K562 (cell line): ENCODE measurements around the gene SIRT7. TPM values are rescaled to one million over a fixed set of nuclear protein-coding genes. Genes with fewer than 3 reads are reported as not detected.

Source experiments
- ATAC-seq: fragments of 200-7000 bp; cut with Tn5 transposase; 3 replicates; pipeline ENCODE4 v1.9.1; 2020; ENCODE audit warnings: moderate library complexity
- BruUV-seq: library from RNA; stranded (reverse); fragments of 400-500 nt; replicated peaks from 2 replicates; lab custom pipeline; 2021; lab: Mats Ljungman, UMichigan
- CTCF ChIA-PET: fragments of 300-600 bp; formaldehyde crosslinking; extraction: SDS; loops from one replicate; lab custom pipeline; 2021; ENCODE audit warnings: low intra/inter-chr PET ratio; lab: Yijun Ruan, JAX
- POLR2A ChIA-PET: fragments of 300-600, 350-650 bp; sonication (Branson Sonifier 250); formaldehyde crosslinking; extraction: SDS; loops from one replicate; lab custom pipeline; 2021; ENCODE audit warnings: antibody characterized with exemption, inconsistent platforms; lab: Yijun Ruan, JAX
- DNase-seq, 4 experiments: peaks; one replicate each; pipeline versions ENCODE4 v3.0.0 to v3.0.0-alpha.2; 2011 to 2018; ENCODE audit warnings: low spot score in 3 of 4, mixed read lengths in 3 of 4; ENCODE audit errors: extremely low read depth in 1 of 4
- FAIRE-seq: peaks from 2 replicates; lab custom pipeline; 2011; peaks lifted over from hg19 to GRCh38; lab: Jason Lieb, UNC
- H2AFZ ChIP-seq: 2 replicates; pipeline ENCODE4 v1.6.0; 2011; ENCODE audit warnings: low read depth, low read length, control low read depth, inconsistent platforms
- H3K27ac ChIP-seq: fragments of 200-600 bp; 3 replicates; pipeline ENCODE4 v1.8.0; 2011; ENCODE audit warnings: low read depth, mild to moderate bottlenecking, control low read depth, inconsistent platforms, low read length, moderate library complexity, mixed read lengths; ENCODE audit errors: extremely low read depth
- H3K27me3 ChIP-seq, 2 experiments: fragments of 300-600 bp in 1 of 2; 2 replicates in 1 of 2; 3 replicates in 1 of 2; pipeline versions ENCODE4 v1.6.0 to v1.8.0; 2011; ENCODE audit warnings: inconsistent platforms in 2 of 2, low read length in 2 of 2, mild to moderate bottlenecking in 1 of 2, mixed read lengths in 1 of 2, moderate library complexity in 1 of 2; ENCODE audit not compliant: control insufficient read depth in 2 of 2, insufficient read depth in 2 of 2
- H3K36me3 ChIP-seq: fragments of 300-600 bp; 3 replicates; pipeline ENCODE4 v1.8.0; 2011; ENCODE audit warnings: mild to moderate bottlenecking, low read length, inconsistent platforms; ENCODE audit not compliant: control insufficient read depth, insufficient read depth
- H3K4me1 ChIP-seq, 2 experiments: fragments of 200-600 bp in 1 of 2; replicated peaks in 1 of 2; 2 replicates in 1 of 2; 3 replicates in 1 of 2; pipeline versions ENCODE4 v1.5.1 to v1.8.0; 2011; ENCODE audit warnings: inconsistent platforms in 2 of 2, low read length in 2 of 2, mild to moderate bottlenecking in 1 of 2, mixed read lengths in 1 of 2, moderate library complexity in 1 of 2; ENCODE audit not compliant: control insufficient read depth in 2 of 2, insufficient read depth in 2 of 2
- H3K4me2 ChIP-seq: 2 replicates; pipeline ENCODE4 v1.6.1; 2011; ENCODE audit warnings: low read length, control low read depth, inconsistent platforms, mixed read lengths; ENCODE audit not compliant: insufficient read depth
- H3K4me3 ChIP-seq: fragments of 200-600 bp; sonication (generic), shearing (Covaris generic); 2 replicates; pipeline ENCODE4 v1.5.1; 2016; ENCODE audit warnings: control low read depth, inconsistent platforms
- H3K79me2 ChIP-seq: fragments of 200-600 bp; 3 replicates; pipeline ENCODE4 v1.8.0; 2011; ENCODE audit warnings: low read length, inconsistent platforms; ENCODE audit not compliant: control insufficient read depth, insufficient read depth
- H3K9ac ChIP-seq, 2 experiments: 2 replicates each; pipeline versions ENCODE4 v1.6.0 to v1.6.1; 2011; ENCODE audit warnings: low read depth in 2 of 2, low read length in 2 of 2, control low read depth in 1 of 2, inconsistent platforms in 1 of 2, mild to moderate bottlenecking in 1 of 2, mixed read lengths in 1 of 2; ENCODE audit not compliant: insufficient read depth in 1 of 2
- H3K9me1 ChIP-seq: one replicate; pipeline ENCODE4 v1.6.0; 2011; ENCODE audit warnings: inconsistent platforms, mild to moderate bottlenecking, low read length, moderate library complexity; ENCODE audit not compliant: control insufficient read depth, insufficient read depth
- H3K9me3 ChIP-seq: replicated peaks from 2 replicates; pipeline ENCODE4 v1.5.1; 2011; ENCODE audit warnings: low read depth, low read length, inconsistent platforms; ENCODE audit not compliant: control insufficient read depth, insufficient read depth
- H4K20me1 ChIP-seq: replicated peaks from 2 replicates; pipeline ENCODE4 v1.6.1; 2011; ENCODE audit warnings: low read length, inconsistent platforms, mixed read lengths; ENCODE audit not compliant: control insufficient read depth, insufficient read depth
- CHAMP1 ChIP-seq: fragments of 450-650 bp; IDR thresholded peaks from 2 replicates; pipeline ENCODE4 v1.6.1; 2016; ENCODE audit warnings: mild to moderate bottlenecking
- ILF3 ChIP-seq: fragments of 450-650 bp; IDR thresholded peaks from 2 replicates; pipeline ENCODE4 v1.6.1; 2018; ENCODE audit warnings: antibody characterized with exemption, mild to moderate bottlenecking, moderate library complexity, borderline replicate concordance
- JUNB ChIP-seq: fragments of 450-650 bp; formaldehyde crosslinking; conservative IDR thresholded peaks from 2 replicates; pipeline ENCODE4 v1.4.0; 2020; ENCODE audit warnings: mild to moderate bottlenecking
- PCBP1 ChIP-seq: fragments of 200-400 bp; formaldehyde crosslinking; IDR thresholded peaks from 2 replicates; pipeline ENCODE4 v1.6.1; 2018; ENCODE audit warnings: mild to moderate bottlenecking, low read depth, low read length; ENCODE audit not compliant: poor library complexity, severe bottlenecking
- PHF8 ChIP-seq: fragments of 200-600 bp; sonication (generic); IDR thresholded peaks from 2 replicates; pipeline ENCODE4 v1.6.1; 2012; ENCODE audit warnings: mixed run types, mild to moderate bottlenecking, inconsistent platforms, low read length, moderate library complexity, borderline replicate concordance
- POLR2A ChIP-seq: fragments of 450-650 bp; conservative IDR thresholded peaks from 2 replicates; pipeline ENCODE4 v1.6.1; 2016
- POLR2AphosphoS2 ChIP-seq: IDR thresholded peaks from 2 replicates; pipeline ENCODE4 v1.6.1; 2012; ENCODE audit warnings: low read length, improper control_type of control experiment
- POLR2AphosphoS5 ChIP-seq: IDR thresholded peaks from 2 replicates; pipeline ENCODE4 v1.6.1; 2011; ENCODE audit warnings: mild to moderate bottlenecking, low read depth, low read length, moderate library complexity; ENCODE audit not compliant: control insufficient read depth, insufficient read depth
- RUNX1 ChIP-seq: sonication (generic); IDR thresholded peaks from 2 replicates; pipeline ENCODE4 v1.6.1; 2016; ENCODE audit warnings: antibody characterized with exemption, low read depth
- SUPT5H ChIP-seq: fragments of 450-650 bp; IDR thresholded peaks from 2 replicates; pipeline ENCODE4 v1.6.1; 2016
- TOE1 ChIP-seq, 2 experiments: fragments of 450-650 bp in 1 of 2; sonication (generic) in 1 of 2; formaldehyde crosslinking in 1 of 2; IDR thresholded peaks; 2 replicates each; pipeline versions ENCODE4 v1.7.1 to v1.8.0; 2016 to 2022; ENCODE audit warnings: borderline replicate concordance in 2 of 2, mild to moderate bottlenecking in 2 of 2, antibody characterized with exemption in 1 of 2, inconsistent platforms in 1 of 2, low read depth in 1 of 2, missing genetic modification reagents in 1 of 2, moderate library complexity in 1 of 2
- USF1 ChIP-seq: sonication (generic); formaldehyde crosslinking; IDR thresholded peaks from 2 replicates; pipeline ENCODE4 v1.9.0; 2022; ENCODE audit warnings: mild to moderate bottlenecking, missing genetic modification reagents
- ZC3H11A ChIP-seq: IDR thresholded peaks from 2 replicates; pipeline ENCODE4 v1.6.1; 2012; ENCODE audit warnings: low read depth, low read length, improper control_type of control experiment
- ZKSCAN3 ChIP-seq: fragments of 250-450 bp; sonication (Bioruptor Pico); IDR thresholded peaks from 2 replicates; pipeline ENCODE4 v1.4.0; 2020
- ZNF140 ChIP-seq: fragments of 250-450 bp; sonication (Bioruptor Pico); IDR thresholded peaks from 2 replicates; pipeline ENCODE4 v1.8.0; 2021; ENCODE audit warnings: moderate library complexity, mild to moderate bottlenecking, inconsistent platforms
- ZNF3 ChIP-seq: fragments of 250-450 bp; sonication (Bioruptor Pico); IDR thresholded peaks from 2 replicates; pipeline ENCODE4 v1.5.0; 2021; ENCODE audit warnings: mild to moderate bottlenecking, moderate library complexity
- ZNF740 ChIP-seq, 3 experiments: fragments of 200-800 bp in 1 of 3; sonication (Bioruptor generic) in 1 of 3; sonication (generic) in 1 of 3; formaldehyde crosslinking in 1 of 3; IDR thresholded peaks; 2 replicates each; pipeline versions ENCODE4 v1.6.1 to v1.8.0; 2016 to 2022; ENCODE audit warnings: mild to moderate bottlenecking in 2 of 3, missing compliant biosample characterization in 2 of 3, missing genetic modification characterization in 2 of 3, missing genetic modification reagents in 1 of 3
- WGBS: fragments of 100-300 bp; shearing (Covaris generic); methylation state at CpG from one replicate; pipeline ENCODE4 v1.1.6; 2016; ENCODE audit warnings: low coverage, mixed read lengths; ENCODE audit not compliant: insufficient coverage; ENCODE audit errors: missing lambda C conversion rate; 5-methylcytosine and 5-hydroxymethylcytosine counted together
- in situ Hi-C: fragments of 300-500 bp; cut with MboI; formaldehyde crosslinking; loops from 4 replicates; pipeline ENCODE4 v1.15.0; 2018; ENCODE audit warnings: inconsistent platforms, mixed read lengths
- intact Hi-C: fragments of 100-400 bp; cut with micrococcal nuclease; formaldehyde crosslinking; loops from 2 replicates; pipeline ENCODE4 v1.14.2; 2022
- polyA plus RNA-seq, 8 experiments: library from polyadenylated mRNA; depleted of rRNA in 4 of 8; stranded (reverse) in 5 of 8; unstranded in 3 of 8; fragments of >200 nt; fragmentation: Nextera tagmentation in 2 of 8; fragmentation: Illumina TruSeq in 1 of 8; extraction: Ambion mirVana in 2 of 8; extraction: Trizol in 1 of 8; gene quantifications; 2 replicates each; pipeline versions ENCODE4 v1.2.1 to v1.2.3, GENCODE V29; 2011 to 2014; ENCODE audit warnings: inconsistent platforms in 1 of 8, missing spikeins in 1 of 8
- total RNA-seq, 7 experiments: library from RNA; depleted of rRNA in 6 of 7; stranded (reverse); fragments of >200 nt in 6 of 7; fragmentation: Illumina TruSeq in 2 of 7; extraction: Trizol in 2 of 7; gene quantifications; 2 replicates each; pipeline versions ENCODE4 v1.2.1 to v1.2.3, GENCODE V29; 2011 to 2021; ENCODE audit warnings: low replicate concordance in 1 of 7

Gene SIRT7
- total and polyA plus RNA-seq, 9 of the 15 experiments (the other 6 are each of a cell fraction or from before 2014, with no cell fraction given), result 1.6 to 54.8 (median 20.3) TPM

- TF ChIP-seq ZNF140 (CRISPR knock-in tag), result no peak
- no peak for TF ChIP-seq RUNX1
- TF ChIP-seq POLR2AphosphoS2, result no peak
- no peak for TF ChIP-seq ZNF740 (CRISPR knock-in tag; IDR thresholded peaks at IDR 0.05)
- no peak for TF ChIP-seq ZNF740 (tag; IDR thresholded peaks at IDR 0.05)
Measured at GRCh38 chr17:81878294-81878693, 39.7 kb downstream of the SIRT7 start (continued).

- Histone ChIP-seq H3K9ac (peak overlapping the region in 1 of 2 experiments; percentile 76; a peak in 2 of 4 replicates), H3K79me2 (peaks cover 4% of the 10 kb centered on the region; the same call in 1 of the 3 replicates), H2AFZ (no peak overlapping the region), H3K27me3 (no peaks in the 10 kb centered on the region), H4K20me1 (no peaks in the 10 kb centered on the region), H3K4me1 (peaks cover 5 to 14% of the 10 kb centered on the region in 2 experiments; a peak in 4 of 5 replicates), H3K9me1 (no peaks in the 10 kb centered on the region), H3K36me3 (peaks cover 48% of the 10 kb centered on the region), H3K4me3 (no peak overlapping the region), H3K27ac (no peak overlapping the region), H3K4me2 (no peak overlapping the region), H3K9me3 (no peaks in the 10 kb centered on the region)
- TF ChIP-seq POLR2A, result 0 out of 2 replicates have a peak, but pooled peaks have one; percentile 42
- TF ChIP-seq USF1, result no peak
- TF ChIP-seq ZKSCAN3 (CRISPR knock-in tag), result no peak
- no peak for TF ChIP-seq ILF3
- TF ChIP-seq PHF8, result no peak
- no peak for TF ChIP-seq ZNF3 (CRISPR knock-in tag)
- TF ChIP-seq TOE1 (IDR thresholded peaks at IDR 0.05; ENCODE audit: borderline replicate concordance), result no peak
- no peak for TF ChIP-seq TOE1 (CRISPR knock-in tag; IDR thresholded peaks at IDR 0.05; ENCODE audit: borderline replicate concordance, low read depth)
- no peak for TF ChIP-seq JUNB (CRISPR knock-in tag)
- no peak for TF ChIP-seq CHAMP1
- 0 out of 2 replicates have a peak, but pooled peaks have one; percentile 13 for TF ChIP-seq POLR2AphosphoS5
- TF ChIP-seq PCBP1, result no peak
- TF ChIP-seq ZC3H11A, result no peak
- TF ChIP-seq SUPT5H, result peak; percentile 37; the same call in 1 of the 2 replicates
- ChIA-PET CTCF (no interaction called here), POLR2A (interaction anchor here (7.3 kb wide), 1 partner anchor 10 kb away, joined by 85 read pairs; the partner anchor contains the start of genes ALYREF and ANAPC11)
- ATAC-seq, result no peak
- DNase-seq, result no peak
- BruUV-seq, result no TSS peak
- no peak for FAIRE-seq
- in situ Hi-C loops (no loop called here), intact Hi-C loops (no loop called here)
- WGBS, result 91% methylated on average over 5 of the region's 5 CpGs
Measured at GRCh38 chr17:81877569-81877968, 40.4 kb downstream of the SIRT7 start.
